ENCODE data around the gene SLC44A5.
"Not testable (repeated sequence)": the region's sequence is repeated elsewhere in the genome, so short reads cannot be mapped to it uniquely, and the experiment has no call there.

SLC44A5 gene

GRCh38 chr1:75263616-75264015, 347.3 kb downstream of the SLC44A5 start:
- DNase-seq = not testable (repeated sequence)

DNA sequence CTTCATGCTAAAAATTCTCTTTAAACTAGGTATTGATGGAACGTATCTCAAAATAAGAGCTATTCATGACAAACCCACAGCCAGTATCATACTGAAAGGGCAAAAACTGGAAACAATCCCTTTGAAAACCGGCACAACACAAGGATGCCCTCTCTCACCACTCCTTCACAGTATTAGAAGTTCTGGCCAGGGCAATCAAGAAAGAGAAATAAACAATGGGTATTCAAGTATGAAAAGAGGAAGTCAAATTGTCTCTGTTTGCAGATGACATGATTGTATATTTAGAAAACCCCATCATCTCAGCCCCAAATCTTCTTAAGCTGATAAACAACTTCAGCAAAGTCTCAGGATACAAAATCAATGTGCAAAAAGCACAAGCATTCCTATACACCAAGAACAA, 349.0 kb downstream of the SLC44A5 start:
- not testable (repeated sequence) for DNase-seq

- no peak for DNase-seq
Measured at GRCh38 chr1:75258351-75258750, 352.6 kb downstream of the SLC44A5 start.

GRCh38 chr1:75257424-75257823, 353.5 kb downstream of the SLC44A5 start:
- no peak for DNase-seq

GRCh38 chr1:75250114-75250513, 360.8 kb downstream of the SLC44A5 start:
- not testable (repeated sequence) for DNase-seq

DNA sequence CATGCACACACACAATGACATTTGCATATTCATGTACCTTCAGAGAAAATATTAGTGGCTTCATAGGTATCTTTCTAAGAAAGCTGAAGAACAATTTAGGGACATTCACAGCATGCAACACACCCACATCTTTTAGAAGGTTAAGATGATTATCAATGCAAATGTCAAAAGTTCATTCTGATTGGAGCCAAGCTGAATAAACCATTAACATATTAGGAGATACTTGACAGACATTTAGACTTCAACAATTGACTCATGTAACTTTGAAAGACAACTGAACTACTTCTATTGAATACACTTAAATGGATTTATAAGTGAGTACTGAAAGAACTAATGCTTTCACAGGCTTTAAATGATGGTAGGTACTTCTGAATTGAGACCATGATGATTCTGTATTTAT, 365.7 kb downstream of the SLC44A5 start:
- no peak for DNase-seq

DNA sequence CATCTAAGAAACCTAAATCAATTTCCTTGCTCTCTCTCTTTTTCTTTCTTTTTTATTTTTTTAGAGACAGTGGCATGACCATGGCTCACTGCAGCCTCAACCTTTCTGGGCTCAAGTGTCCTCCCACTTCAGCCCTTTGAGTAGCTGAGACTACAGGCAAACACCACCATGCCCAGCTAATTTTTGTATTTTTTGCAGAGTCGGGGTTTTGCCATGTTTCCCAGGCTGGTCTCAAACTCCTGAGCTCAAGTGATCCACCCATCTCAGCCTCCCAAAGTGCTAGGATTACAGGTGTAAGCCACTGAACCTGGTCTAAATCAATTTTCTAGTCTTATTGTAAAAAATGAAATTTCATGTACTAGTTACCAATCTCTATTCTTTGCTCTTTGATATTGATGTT, 367.8 kb downstream of the SLC44A5 start:
- no peak for DNase-seq

- peak; percentile 4 to 46 (median 42) for DNase-seq
Measured at GRCh38 chr1:75237316-75237715, 373.6 kb downstream of the SLC44A5 start.

DNA sequence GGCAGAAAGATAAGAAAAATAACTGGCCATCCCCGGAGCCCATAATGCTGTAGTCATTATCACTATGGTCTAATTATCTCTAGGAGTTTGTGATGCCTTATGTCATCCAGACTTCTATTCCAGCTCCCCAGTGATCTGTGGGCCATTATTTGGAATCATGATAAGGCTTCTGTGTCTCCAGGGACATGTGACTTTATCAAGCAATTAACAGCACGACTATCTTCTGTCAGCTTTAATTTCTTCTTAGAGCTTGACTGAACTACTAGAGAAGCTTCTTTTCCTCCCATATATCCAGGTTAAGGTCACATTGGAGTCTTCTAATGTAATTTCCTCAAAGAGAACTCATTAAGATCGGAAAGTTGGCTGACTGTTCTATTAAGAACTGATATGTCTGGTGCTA, 376.4 kb downstream of the SLC44A5 start:
- DNase-seq = no peak

DNA sequence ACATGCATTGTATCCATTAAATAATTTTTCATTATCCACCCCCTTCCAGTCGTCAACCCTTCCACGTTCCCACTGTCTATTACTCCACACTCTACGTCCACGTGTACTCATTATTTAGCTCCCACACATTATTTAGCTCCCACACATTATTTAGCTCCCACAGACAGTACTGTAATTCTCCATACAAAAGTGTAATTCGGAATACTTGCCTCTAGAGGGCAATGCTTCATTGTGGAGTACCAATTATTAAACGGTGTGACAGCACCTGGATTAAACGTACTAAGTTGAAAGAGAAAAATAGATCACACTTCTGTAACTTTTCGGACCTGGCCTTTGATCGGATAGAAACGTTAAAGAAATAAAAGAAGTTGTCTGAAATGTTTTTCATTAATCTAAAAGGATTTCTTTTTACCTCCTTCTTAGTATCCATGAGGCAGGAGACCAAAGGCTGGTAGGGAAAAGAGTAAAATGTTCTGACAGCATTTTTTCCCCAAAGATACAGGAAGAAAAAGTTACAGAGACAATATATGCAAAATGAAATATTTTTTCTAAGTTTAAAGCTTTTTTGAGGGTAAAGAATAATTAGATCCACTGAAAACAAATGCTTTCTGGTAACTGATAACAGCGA, 377.5 kb downstream of the SLC44A5 start:
- DNase-seq = peak; percentile 36 to 56 (median 49)

- DNase-seq = no peak
Measured at GRCh38 chr1:75220072-75220471, 390.8 kb downstream of the SLC44A5 start.

DNA sequence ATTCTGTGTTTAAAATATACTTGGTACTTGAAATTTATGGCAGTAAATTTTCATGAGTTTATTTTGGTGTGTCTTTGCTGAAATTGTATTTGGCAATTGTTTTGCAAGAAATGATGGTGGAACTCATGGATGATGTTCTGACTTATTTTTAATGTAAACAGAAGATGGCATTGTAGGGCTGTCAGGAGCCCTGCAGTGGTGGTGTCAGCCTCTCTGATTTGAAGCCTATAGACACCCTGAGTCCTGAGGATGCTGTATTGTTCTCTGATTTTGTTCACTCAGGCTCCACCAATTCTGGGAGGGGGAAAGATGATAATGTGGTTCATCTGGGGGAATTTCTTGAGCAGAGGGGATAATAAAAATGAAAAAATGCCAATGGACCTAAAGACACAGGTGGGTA, 396.9 kb downstream of the SLC44A5 start:
- no peak for DNase-seq

DNA sequence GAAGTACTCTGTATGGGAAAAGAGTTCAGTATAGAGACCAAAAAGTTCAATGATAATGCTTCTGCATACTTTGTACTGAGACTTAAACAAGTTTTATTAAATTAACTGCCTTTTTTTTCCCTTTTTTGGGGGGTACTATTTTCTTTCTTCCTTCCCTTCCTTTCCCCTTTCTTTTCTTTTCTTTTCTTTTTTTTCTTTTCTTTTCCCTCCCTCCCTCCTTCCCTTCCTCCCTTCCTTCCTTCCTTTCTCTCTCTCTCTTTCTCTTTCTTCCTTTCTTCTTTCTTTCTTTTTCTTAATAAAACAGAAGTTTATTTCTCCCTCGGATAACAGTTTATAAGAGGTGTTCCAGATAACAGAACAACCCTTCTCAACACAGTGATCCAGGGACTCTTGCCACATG, 399.3 kb downstream of the SLC44A5 start:
- no peak for DNase-seq

GRCh38 chr1:75208862-75209261, 402.1 kb downstream of the SLC44A5 start:
- DNase-seq = no peak

GRCh38 chr1:75203415-75204277, 407.3 kb downstream of the SLC44A5 start:
- peak; percentile 40 to 55 (median 55) for DNase-seq

DNA sequence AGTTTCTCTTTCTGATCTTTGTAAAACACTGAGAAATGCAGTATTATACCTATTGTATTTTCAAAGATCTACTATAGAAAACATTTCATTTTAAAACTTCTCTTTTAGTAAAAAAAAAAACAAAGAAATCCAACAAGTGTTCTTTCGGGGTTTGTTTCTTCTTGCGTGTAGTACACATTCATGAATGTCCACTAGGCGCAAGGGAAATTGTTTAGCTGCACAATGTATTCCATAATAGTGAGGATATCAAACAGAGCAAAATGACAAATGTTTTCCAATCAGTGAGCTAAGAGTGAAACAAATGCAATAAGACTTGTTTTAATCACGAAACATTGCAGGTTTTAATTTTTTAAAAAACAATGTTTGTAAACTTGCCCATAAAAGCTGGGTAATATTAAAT, 408.2 kb downstream of the SLC44A5 start:
- DNase-seq = no peak

GRCh38 chr1:75198761-75199160, 412.2 kb downstream of the SLC44A5 start:
- DNase-seq = no peak

DNA sequence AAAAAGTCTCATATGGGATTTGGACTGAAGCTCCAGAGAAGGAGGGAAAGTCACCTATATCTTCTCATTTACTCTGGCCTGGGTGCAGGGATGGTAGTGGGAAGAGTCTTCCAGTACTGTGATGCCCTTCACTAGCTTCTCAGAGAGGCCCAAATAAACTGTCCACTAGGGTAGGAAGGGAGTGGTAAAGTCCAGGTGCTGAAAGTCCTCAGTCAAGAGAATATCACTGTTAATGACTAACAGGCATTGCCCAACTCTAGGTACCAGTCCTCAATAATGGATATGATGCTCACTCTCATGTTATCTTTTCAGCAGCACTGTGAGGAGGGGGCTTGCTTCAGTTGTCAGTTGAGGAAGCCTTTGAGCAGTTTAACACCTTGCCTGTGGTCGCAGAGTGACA, 412.8 kb downstream of the SLC44A5 start:
- no peak for DNase-seq

GRCh38 chr1:75188892-75189291, 422.0 kb downstream of the SLC44A5 start:
- DNase-seq = no peak

DNA sequence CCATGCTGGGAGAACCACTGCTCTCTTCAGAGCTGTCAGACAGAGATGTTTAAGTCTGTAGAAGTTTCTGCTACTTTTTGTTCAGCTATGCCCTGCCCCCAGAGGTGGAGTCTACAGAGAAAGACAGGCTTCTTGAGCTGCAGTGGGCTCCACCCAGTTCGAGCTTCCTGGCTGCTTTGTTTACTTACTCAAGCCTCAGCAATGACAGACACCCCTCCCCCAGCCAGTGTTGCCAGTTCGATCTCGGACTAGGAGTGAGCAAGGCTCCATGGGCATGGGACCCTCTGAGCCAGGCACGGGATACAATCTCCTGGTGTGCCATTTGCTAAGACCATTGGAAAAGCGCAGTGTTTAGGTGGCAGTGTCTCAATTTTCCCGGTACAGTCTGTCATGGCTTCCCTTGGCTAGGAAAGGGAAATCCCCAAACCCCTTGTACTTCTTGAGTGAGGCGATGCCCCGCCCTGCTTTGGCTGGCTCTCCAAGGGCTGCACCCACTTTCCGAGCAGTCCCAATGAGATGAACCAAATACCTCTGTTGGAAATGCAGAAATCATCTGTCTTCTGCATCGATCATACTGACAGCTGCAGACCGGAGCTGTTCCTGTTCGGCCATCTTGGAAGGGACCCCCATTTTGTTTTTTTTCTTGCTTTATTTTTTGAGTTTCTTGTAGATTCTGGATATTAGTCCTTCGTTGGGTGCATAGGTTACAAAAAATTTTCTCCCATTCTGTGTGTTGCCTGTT, 429.5 kb downstream of the SLC44A5 start:
- not testable (repeated sequence) for DNase-seq

DNA sequence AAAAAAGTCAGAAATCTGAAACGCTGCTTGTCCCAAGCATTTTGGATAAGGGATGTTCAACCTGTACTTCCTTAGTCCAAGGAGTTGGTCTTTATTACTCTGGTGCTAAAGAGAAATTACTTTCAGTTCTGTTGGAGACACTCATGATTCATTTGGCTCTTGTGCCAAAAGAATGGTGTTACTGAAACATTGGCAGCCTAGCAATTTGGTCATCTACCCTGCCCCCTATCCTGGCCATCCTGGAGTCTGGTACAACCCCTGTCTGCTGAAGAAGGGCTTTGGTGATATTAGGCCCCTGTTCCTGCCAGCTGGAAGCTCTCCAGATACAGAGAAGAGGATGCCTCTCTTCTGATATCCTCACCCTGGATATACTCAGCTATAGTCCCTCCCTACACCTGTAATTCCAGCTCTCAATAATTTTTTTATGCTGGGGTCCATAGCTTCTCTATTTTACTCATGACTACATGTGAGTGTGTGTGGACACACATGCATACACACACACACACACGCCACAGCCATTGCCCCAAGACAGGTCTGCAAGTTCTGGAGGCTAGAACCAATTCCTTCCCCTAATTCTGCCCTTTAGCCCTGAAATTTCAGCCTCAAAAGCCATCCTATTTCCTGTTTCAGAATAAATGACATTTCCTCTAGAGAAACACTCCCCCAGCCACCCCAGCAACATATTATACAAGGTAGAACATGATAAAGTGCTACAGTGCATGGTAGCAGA, 436.7 kb downstream of the SLC44A5 start:
- no peak for DNase-seq

GRCh38 chr1:75172556-75172955, 438.4 kb downstream of the SLC44A5 start:
- DNase-seq = no peak

DNA sequence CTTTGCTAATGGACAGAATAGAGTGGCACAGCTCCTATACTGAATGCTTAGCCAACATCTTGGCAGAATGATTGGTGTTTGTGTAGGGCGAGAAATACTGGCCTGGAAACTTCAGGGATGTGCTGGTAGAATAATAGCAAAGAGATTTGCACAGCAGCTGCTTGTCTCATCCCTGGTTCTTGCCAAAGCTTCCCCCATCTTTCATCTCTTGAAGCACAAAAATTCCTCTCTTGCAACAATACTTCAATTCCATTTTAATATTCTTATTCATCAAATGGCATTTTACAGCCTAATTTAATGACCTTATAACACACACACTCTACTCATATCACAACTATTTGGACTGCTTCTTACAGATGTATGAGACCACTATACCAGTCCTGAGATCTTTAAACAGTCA, 439.0 kb downstream of the SLC44A5 start:
- no peak for DNase-seq

Data from suppressor macrophage treated with lipopolysaccharide for 1 hour (primary cell).